Stimulated activated CD4-positive, alpha-beta T cell treated with anti-CD3 and anti-CD28 coated beads, Interleukin-12 subunit alpha, Interleukin-12 subunit beta, amount 100 ng/mL, for 24 hours (primary cell): Measurements from ENCODE around the gene MANEAL.
"Not testable (repeated sequence)": the region's sequence is repeated elsewhere in the genome, so short reads cannot be mapped to it uniquely, and the experiment has no call there.

ENCODE experiments used
- DNase-seq, 2 experiments: peaks; one replicate each; pipeline ENCODE4 v3.0.0-alpha.2; 2020; ENCODE audit warnings: low read depth in 2 of 2

Gene MANEAL, protein sequence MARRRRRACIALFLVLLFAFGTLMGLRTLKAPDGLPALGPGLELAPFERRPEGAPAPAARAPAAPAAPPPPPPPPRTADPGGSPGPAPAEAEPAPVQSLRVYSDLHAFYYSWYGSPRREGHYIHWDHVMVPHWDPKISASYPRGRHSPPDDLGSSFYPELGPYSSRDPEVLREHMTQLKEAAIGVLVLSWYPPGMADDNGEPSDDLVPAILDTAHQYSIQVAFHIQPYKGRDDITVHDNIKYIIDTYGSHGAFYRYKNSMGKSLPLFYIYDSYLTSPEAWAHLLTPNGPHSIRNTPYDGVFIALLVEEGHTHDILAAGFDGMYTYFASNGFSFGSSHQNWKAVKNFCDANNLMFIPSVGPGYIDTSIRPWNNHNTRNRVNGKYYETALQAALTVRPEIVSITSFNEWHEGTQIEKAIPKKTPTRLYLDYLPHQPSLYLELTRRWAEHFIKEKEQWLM

DNA sequence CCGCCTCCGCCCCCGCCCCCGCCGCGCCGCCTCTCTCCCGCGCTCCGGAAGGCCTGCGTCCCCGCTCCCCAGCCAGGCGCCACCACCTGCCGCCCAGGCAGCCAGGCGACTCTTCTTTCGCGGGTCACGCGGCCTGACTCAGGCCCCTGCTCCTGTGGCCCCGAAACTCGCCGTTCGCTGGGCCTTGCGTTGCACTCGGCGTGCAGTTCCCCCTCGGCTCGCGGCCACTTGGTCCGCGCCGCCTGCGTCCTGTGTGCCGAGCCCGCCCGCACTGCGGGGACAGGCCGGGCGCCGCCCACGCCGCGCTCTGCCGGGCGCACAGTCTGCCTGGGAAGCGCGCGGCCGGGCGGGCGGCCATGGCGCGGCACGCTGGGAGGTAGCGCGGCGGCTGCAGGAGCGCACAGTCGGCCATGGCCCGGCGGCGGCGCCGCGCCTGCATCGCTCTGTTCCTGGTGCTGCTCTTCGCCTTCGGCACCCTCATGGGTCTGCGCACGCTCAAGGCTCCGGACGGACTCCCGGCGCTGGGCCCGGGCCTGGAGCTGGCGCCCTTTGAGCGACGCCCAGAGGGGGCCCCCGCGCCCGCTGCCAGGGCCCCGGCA lies at the start of gene MANEAL:
Gene MANEAL, plus strand, starts transcription at position 75 of the 599 bp plus-strand sequence. Its CDS starts 336 bp downstream, at position 411.
- no peak for DNase-seq

DNA sequence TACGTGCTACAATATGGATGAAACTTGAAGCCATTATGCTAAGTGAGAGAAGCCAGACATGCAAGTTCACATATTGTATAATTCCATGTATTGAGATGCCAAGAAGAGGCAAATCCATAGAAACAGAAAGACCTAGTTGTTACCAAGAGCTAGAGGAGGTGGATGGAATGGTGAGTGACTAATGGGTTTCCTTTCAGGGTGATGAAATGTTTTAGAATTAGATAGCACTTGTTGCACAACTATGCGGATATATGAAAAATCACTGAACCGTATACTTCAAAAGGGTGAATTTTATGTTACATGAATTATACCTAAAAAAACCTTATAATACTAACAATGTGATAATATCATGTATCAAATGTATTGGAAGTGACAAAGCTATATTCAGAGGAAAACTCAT lies 46.8 kb upstream of the MANEAL start:
- DNase-seq = no peak

DNA sequence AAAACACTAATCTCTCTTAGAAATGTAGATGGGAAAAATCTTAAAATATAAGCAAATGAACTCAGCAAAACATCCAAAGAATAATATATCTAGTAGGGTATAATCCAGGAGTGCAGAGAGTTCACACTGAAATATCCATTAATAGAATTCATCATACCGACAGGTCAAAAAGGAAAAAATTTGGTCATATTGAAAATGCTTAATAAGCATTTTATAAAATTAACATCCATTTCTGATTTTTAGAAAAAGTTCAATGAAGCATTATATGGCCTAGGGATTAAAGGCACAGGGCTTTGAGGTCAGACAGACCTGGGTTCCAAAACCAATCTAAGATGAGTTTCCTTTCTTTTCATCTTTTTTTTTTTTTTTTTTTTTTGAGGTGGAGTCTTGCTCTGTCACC lies 45.1 kb upstream of the MANEAL start:
- no peak for DNase-seq

DNA sequence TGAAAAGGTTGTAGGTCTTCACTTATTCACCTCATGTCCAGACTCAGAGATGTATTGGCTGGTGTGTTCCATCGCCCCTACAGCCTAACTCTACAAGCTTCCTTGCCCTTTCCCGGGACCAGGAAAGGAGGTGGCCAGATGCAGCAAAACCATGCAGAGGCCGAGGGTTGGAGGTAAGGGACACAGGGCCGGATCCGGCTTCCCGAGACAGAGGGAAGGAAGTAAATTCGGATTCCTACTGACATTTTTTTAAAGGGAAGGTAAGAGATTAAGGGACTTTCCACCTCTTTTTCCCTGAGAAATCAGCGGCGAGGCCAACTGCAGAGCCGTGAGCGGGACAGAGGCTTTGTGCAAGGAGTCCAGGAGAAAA lies 41.4 kb upstream of the MANEAL start:
- no peak for DNase-seq

DNA sequence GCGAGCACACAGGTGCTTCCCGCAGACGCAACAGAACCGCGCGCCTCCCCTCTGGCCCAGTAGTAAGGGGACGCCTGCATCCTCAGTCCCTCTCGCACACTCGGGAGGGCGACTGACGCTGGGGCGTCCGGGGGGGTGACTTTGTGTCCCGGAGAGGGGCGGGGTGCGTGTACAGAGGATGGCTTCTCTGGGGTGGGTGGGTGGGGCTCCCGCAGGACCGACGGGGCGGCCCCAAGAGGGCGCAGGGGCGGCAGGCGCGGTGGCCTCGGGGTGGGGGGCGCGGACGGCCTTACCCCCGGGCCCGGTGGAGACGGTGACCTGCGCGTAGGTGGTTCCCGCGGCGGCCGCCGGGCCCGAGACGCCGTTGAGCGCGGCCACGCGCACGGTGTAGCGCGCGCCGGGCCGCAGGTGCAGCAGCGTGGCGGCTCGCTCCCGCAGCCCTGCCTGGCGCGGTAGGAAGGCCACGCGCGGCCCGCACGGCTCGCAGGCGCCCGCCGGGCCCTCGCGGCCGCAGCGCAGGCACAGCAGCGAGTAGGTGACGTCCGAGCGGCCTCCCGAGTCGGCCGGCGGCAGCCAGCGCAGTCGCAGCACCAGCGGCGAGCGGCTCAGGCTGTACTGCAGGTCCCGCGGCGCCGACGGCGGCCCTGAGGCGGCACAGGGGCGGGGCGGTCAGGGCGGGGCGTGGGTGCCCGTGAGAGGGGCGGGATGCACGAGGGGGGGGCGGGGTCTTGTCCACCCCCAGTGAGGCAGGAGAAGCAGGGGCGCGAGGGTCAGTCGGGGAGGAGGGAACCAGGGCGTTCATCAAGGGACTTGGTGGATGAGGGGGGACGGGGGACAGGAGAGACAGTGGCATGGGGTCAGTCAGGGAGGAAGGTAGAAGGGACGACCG lies 40.8 kb upstream of the MANEAL start:
- DNase-seq = peak in 1 of 2 experiments; percentile 32

DNA sequence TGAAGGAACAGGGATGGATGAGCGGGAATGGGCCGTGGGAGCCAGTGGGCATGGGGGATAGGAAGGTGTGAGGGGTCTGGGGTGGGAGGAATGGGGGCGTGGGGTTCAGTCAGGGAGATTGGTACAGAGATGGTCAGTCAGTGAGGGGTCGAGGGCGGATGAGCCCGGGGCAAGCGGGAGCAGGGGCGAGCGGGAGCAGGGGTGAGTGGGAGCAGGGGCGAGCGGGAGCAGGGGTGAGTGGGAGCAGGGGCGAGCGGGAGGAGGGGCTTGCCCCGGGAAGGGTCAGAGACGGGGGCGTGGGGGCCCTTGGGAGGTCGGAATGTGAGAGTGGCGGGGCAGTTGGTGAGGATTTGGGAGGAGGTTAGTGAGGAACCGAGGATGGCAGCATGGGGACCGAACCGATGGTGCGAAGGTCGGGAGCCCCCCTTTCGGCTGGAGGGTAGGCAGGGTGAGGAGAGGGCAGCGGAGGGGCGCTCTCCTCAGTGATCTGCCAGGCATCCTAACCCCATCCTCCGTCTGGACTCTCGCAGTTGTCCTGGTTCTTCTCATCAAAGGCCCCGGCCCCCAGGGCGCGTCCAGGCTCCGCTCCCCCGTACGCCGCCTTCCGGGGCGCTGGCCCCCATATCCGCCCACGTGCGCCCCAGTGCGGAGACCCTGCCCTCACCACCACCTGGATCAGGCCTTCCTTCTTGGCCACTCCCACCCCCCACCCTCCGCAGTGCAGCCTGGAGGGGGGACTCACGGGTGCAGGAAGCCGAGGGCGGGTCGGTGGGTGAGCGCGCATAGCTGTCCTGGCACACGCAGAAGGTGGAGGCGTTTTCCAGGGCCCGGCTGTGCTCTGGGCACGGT lies 40.0 kb upstream of the MANEAL start:
- no peak for DNase-seq

DNA sequence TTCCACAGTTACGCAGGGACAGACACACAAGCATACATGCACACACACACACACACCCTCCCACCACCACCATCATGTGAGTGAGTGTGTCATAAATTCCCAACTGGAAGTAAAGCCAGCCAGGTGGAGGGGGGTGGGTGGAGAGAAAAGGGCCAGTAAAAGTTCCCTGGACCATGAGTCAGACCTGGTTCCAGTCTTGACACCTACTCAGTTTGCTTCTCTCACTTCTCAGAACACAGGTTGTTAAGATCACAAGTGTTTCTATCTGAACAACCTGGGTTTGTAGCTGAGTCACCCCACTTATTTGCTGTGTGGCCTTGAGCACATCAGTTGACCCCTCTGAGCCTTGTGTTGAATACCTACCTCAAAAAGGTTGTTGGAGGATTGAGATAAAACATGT lies 38.4 kb upstream of the MANEAL start:
- no peak for DNase-seq

DNA sequence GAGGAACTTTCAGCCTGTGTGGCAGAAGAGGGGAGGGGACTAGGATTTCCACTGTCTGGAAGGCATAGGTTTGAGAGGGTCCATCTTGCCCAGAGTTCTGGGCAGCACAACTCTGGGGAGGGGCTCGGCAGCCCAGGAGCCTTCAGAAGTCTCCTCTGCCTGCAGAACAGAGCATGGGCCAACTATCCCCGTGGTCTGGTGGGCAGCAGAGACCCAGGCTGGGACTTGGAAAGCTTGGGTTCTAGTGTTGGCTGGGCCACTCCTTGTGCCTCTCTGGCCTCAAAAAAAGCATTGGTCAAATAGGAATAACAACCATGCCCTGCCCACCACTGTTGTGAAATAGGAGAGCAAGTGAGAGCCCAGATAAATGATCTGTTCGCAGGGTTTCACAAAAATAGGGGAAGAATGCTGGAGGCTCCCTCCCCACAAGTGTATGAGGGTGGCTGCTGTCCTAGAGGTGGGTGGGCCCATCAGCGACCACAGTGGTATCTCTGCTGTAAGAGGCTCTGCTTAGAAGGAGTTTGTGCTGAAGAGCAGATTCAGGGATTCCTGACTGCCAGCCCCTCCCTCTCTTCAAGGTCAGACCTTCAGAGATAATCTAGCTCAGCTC lies 37.6 kb upstream of the MANEAL start:
- DNase-seq = no peak

DNA sequence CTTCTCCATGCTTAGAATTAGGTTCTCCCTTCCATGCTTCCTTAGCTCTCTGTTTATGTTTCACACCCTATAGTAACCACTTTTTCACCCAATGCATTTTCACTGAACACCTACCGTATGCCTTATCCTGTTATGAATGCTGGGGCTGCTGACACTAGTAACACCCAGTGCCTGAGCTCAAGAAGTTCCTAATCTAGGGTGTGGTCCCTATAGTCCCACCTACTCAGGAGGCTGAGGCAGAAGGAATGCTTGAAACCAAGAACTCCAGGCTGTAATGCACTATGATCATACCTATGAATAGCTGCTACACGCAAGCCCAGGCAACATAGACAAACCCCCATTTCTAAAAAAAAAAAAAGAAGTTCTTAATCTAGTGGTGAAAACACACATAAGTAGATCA lies 34.2 kb upstream of the MANEAL start:
- no peak for DNase-seq

DNA sequence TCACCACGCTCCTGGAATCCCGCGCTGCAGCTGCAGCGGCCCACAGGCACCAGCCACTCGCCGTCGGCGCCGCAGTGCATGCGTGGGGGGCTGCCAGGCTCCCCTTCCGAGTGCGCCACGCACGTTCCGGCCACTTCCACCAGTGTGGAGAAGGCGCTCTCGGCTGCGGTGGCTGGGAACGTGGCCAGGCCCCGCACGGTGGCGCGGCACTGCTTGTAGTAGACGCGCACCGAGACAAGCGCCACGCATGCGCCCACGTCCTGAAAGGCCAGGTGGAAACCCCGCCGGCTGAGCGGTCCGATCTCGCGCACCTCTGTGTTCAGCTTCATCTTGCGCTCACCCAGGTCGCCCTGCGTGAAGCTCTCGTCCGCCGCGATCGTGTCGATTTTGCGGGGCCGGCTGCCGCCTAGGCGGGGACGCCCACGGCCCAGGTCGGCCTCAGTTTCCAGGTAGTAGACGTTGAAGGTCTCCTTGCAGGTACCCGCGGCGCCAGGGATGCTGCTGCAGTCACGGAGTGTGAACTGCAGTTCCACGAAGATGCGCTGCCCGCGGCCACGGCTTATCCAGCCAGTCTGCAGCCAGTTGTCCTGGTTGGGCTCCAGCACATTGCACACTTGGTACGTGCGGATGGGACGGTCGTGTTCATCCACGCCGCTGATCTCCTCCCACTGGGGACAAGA lies 32.1 kb upstream of the MANEAL start:
- DNase-seq = no peak

DNA sequence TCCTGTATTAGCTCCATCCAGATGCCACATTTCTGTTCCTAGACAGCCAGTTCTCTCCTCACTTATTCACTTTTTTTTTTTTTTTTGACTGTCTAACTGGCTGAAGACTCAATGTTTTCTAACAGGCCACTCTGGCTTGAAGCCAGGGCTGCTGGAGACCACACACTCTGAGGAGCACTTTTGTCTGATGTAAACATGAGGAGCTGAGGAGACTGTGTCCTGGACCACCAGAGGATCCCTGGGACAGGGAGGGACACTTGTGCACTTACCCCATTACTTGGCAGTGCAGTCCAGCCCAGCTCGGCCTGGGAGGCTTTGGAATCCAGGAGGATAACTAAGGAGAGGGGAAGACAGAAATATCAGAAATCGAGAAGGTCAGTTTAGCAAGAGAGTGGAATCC lies 31.1 kb upstream of the MANEAL start:
- DNase-seq = no peak

DNA sequence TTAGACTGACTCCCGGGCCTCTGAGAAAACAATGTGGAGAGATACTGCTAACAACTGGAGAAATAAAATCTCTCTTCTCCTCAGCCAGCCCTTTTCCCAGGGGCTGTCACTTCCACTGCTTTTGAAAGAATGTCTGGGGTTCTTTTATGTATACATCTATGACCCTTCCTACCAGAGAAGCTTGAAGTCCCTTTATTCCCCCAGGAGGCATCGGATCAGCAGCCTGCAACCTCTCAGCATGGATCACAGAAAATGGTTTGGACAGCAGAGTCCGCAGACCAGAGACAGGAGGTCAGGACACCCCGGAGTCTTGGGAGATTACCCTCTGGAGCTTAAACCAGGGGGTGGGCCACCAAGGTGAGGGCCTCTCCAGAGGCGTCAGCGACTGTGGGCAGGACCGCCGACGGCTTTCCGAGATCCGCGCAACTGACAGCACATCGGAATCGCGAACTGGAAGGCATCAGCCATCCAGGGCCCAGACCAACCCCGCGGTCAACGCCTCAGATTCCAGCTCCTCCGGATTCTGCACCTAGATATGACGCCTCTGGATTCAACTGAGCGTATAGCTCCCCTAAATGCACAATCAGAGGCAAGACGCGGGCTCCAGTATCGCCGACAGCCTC lies 29.7 kb upstream of the MANEAL start:
- no peak for DNase-seq

DNA sequence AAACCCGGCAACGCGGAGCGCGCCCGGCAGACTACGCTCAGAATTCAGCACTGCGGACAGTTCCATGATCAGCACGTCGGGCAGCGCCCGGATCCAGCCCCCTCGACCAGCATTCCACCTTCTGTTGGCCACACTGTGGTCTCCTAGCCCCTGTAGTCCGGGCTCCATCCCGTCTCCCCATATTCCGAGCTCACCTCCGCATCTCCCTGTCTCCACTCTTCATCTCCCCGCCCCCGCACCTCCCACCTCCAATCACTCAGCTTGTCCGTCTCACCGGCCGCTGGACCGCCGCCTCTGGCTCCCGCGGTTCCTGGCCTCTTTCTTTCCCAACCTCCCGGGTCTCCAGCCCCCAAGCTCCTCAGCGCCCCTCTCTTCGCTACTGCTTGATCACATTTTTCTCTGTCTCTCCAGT lies 29.2 kb upstream of the MANEAL start:
- DNase-seq = no peak

DNA sequence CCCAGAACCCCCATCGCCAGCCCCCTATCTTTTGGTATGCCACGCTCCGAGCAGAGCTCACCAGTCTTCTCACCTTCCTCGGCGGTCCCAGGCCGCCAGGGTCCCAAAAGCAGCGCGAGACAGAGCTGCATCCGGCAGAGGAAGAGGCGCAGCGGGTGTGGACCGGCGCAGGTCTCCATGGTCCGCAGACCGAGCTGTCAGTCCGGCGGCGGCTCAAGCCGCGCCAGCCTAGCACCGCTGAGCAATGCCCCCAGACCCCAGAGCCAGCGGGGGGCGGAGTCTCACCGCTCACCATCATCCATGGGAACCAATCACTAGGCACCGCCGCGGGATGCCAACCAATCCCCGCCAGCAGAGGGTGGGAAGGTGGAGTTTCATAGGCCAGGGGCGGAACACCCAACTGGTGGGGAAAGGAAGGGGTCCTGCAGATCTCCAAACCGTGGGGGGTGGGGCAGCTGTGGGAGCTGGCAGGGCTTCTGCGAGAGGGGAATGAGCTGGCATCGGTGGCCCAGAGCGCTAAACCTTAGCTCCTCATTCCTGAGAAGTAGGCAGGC lies 28.7 kb upstream of the MANEAL start, which contains the start of gene EPHA10:
Gene EPHA10, minus strand, starts transcription at position 233 of the 554 bp plus-strand sequence. Its CDS starts 54 bp downstream, at position 179.
- DNase-seq = no peak

DNA sequence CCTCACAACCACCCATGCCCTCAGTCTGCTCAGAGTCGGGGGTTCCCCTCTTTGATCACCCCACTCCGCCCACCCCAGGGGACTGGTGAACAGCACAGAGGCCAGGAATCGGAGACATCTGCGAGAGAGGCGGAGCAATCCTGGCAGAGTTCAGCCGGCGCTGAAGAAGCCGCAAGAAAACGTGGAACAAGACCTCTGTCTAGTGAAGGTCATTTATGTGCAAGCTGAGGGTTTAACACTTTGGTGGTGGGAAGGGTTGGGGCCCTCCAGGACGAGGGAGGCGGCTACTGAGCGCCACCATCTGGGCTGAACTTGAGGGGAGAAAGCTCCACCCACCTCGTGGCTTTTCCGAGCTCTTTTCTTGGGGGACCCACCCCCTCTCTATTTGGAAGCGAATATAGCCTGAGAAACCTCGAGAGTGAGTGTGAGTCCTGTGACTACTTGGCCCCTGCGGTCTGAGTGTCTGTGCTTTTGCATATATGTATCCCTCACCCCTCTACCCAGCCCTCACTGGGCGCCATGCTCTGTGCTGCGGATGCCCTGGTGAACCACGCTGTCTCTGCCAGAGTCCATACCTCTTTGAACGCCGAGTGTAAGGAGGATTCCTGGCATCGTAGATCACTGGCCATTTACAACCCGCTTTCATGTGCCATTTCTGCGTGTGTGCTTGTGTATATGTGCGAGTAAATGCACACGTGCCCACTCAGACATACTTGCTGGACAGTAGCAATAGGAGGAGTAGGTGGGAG lies 27.6 kb upstream of the MANEAL start:
- DNase-seq = no peak

DNA sequence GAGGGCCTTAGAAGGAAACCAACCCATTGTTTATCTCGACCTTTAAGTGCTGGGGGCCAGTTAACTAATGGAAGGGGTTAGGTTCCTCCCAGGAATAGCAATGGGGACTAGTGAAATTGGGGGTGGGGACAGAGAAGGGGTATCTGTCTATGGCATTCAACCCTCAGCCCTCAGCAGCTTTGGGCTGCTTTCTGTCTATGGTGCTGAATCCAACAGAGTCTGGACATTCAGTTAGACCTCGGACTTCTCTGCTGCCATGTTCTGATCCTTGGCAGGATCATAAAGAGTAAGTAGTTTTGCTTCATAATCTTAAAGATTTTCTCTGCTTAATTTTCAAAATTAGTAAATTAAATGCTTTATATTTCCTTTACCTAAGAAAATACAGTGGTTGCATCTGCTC lies 26.2 kb upstream of the MANEAL start:
- no peak for DNase-seq

DNA sequence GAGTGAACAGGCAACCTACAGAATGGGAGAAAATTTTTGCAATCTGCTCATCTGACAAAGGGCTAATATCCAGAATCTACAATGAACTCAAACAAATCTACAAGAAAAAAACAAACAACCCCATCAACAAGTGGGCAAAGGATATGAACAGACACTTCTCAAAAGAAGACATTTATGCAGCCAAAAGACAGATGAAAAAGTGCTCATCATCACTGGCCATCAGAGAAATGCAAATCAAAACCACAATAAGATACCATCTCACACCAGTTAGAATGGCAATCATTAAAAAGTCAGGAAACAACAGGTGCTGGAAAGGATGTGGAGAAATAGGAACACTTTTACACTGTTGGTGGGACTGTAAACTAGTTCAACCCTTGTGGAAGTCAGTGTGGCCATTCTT lies 22.2 kb upstream of the MANEAL start:
- DNase-seq = not testable (repeated sequence)

DNA sequence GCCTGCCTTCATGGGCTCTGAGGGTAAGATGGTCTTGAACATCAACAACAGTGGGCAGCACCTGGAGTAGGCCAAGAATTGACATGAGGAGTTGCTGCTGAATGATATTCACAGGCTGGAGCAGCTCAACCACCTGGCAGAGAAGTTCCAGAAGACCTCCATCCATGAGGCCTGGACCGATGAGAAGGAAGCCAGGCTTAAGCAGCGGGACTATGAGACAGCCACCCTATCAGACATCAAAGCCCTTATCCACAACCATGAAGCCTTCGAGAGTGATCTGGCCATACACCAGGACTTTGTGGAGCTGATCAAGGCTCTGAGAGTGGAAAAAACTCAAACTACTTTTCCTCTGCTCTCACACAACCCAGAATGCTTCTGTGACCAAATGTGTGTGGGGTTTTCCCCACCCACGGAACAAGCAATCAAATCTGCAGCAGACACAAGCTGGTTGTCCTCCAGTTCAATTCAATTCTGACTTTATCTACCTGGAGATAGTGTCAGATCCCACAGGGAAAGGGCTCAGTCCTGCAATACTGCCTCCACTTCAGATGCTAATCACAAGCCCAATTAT lies 16.6 kb upstream of the MANEAL start:
- no peak for DNase-seq
